ENCODE data around the gene PRKG2. TPM values are rescaled to one million over a fixed set of nuclear protein-coding genes. Genes with fewer than 3 reads are reported as not detected.

The PRKG2 gene
- total RNA-seq, 6 donors from 2014 or later: 2.1 to 8.9 (median 6.2) TPM

GRCh38 chr4:81039351-81039972 is 175.6 kb downstream of the PRKG2 start:
- Histone ChIP-seq H3K4me3 (no peak overlapping the region), H3K27ac (peak overlapping the region in 1 of 4 donors; percentile 45), H3K4me1 (peaks cover 0 to 8% (median 2%) of the 10 kb centered on the region in 4 donors), H3K9me3 (no peaks in the 10 kb centered on the region), H3K27me3 (no peaks in the 10 kb centered on the region), H3K36me3 (no peaks in the 10 kb centered on the region)
- DNase-seq (peak in 1 of 2 donors; percentile 77), ATAC-seq (ENCODE audit: low FRiP score in 2 of 2) (peak; percentile 63 to 81)
- WGBS, 2 donors: 24 to 30% methylated on average over 4 of the region's 4 CpGs
- no peak for TF ChIP-seq EP300 (IDR thresholded peaks at IDR 0.05)
- peak in 1 of 4 donors; percentile 12 for TF ChIP-seq POLR2A (IDR thresholded peaks at IDR 0.05)
- TF ChIP-seq POLR2AphosphoS5 (IDR thresholded peaks at IDR 0.05): no peak
- no peak for TF ChIP-seq CTCF (IDR thresholded peaks at IDR 0.05)

GRCh38 chr4:81038636-81039350 is 176.2 kb downstream of the PRKG2 start:
- TF ChIP-seq POLR2A (IDR thresholded peaks at IDR 0.05) (no peak), CTCF (IDR thresholded peaks at IDR 0.05) (no peak), EP300 (IDR thresholded peaks at IDR 0.05) (no peak), POLR2AphosphoS5 (IDR thresholded peaks at IDR 0.05) (no peak)
- H3K36me3 ChIP-seq: no peaks in the 10 kb centered on the region
- ATAC-seq (ENCODE audit: low FRiP score in 2 of 2): no peak
- no peak for DNase-seq
- no peaks in the 10 kb centered on the region for H3K27me3 ChIP-seq
- no peak overlapping the region for H3K4me3 ChIP-seq
- peaks cover 0 to 8% (median 2%) of the 10 kb centered on the region in 4 donors for H3K4me1 ChIP-seq
- peak overlapping the region in 2 of 4 donors; percentile 44 to 45 for H3K27ac ChIP-seq
- 59 to 68% methylated on average over 1 of the region's 1 CpG for WGBS, 2 donors
- no peaks in the 10 kb centered on the region for H3K9me3 ChIP-seq

Other genes starting within 250 kb of the PRKG2 start
- 10 to 100 TPM in 2 of 6 donors, 1 to 10 TPM in 4; 3.1 to 14.9 (median 9.1) TPM for gene BMP3, start 184.5 kb downstream of the PRKG2 start, total RNA-seq